Right lobe of liver (tissue), 6 donors: Measurements from ENCODE around the gene CATSPER3. TPM values are rescaled to one million over a fixed set of nuclear protein-coding genes. Genes with fewer than 3 reads are reported as not detected.

ENCODE experiments used
- ATAC-seq, 4 donors: fragments of 200-7000 bp; cut with Tn5 transposase; one replicate each; pipeline ENCODE4 v1.9.1; 2020; ENCODE audit warnings: mild to moderate bottlenecking in 4 of 4, moderate library complexity in 4 of 4
- DNase-seq, 3 donors: peaks; one replicate each; pipeline ENCODE4 v3.0.0-alpha.2; 2020
- H3K27ac ChIP-seq, 3 donors: fragments of 200-600 bp; one replicate each; pipeline ENCODE4 v1.8.0; 2022
- H3K27me3 ChIP-seq, 2 donors: fragments of 200-600 bp; one replicate each; pipeline ENCODE4 v1.8.0; 2022
- H3K36me3 ChIP-seq, 4 donors: fragments of 200-600 bp; sonication (generic) in 1 of 4; one replicate each; pipeline versions ENCODE4 v1.5.1 to v1.8.0; 2017 to 2022; ENCODE audit warnings: control low read depth in 1 of 4
- H3K4me1 ChIP-seq, 4 donors: fragments of 200-600 bp; sonication (generic) in 1 of 4; one replicate each; pipeline versions ENCODE4 v1.5.1 to v1.8.0; 2017 to 2022; ENCODE audit warnings: control low read depth in 1 of 4
- H3K4me3 ChIP-seq, 3 donors: fragments of 200-600 bp; one replicate each; pipeline ENCODE4 v1.8.0; 2022
- H3K9me3 ChIP-seq, 4 donors: fragments of 200-600 bp; sonication (generic) in 1 of 4; one replicate each; pipeline versions ENCODE4 v1.5.1 to v1.8.0; 2017 to 2022; ENCODE audit warnings: control low read depth in 1 of 4
- CTCF ChIP-seq, 4 donors: fragments of 200-600 bp in 3 of 4; fragments of 450-650 bp in 1 of 4; IDR thresholded peaks; one replicate each; pipeline versions ENCODE4 v1.5.1 to v1.8.0; 2016 to 2022; ENCODE audit warnings: antibody characterized with exemption in 4 of 4, mild to moderate bottlenecking in 2 of 4
- POLR2A ChIP-seq: fragments of 450-650 bp; IDR thresholded peaks from one replicate; pipeline ENCODE4 v1.6.1; 2017; ENCODE audit warnings: antibody characterized with exemption, mild to moderate bottlenecking
- WGBS: methylation state at CpG from one replicate; pipeline ENCODE4 v1.1.6; 2018; ENCODE audit warnings: low coverage, low lambda C conversion rate; ENCODE audit not compliant: insufficient coverage; ENCODE audit errors: missing lambda C conversion rate; 5-methylcytosine and 5-hydroxymethylcytosine counted together
- intact Hi-C, 2 donors: fragments of 100-400 bp; cut with DNase I; formaldehyde crosslinking; loops; one replicate each; pipeline versions ENCODE4 v1.11.2 to v1.14.1; 2022
- total RNA-seq, 6 experiments: library from RNA; depleted of rRNA in 2 of 6; stranded (reverse); fragments of >200 nt in 2 of 6; fragmentation: NEBNext Ultra II Directional in 3 of 6; extraction: Animal tissue kit (Norgen Biotek cat#: 25700) in 3 of 6; gene quantifications; one replicate each; pipeline versions ENCODE4 v1.1.0 to v1.2.4, GENCODE V29; 2016 to 2023
- donor health status: DM: no; HTN: yes; CAD: no.
- donor health status: DM: no; HTN: no; CAD: no.
- donor health status: DM: no; HTN: no; CAD: no.
- donor health status: DM: no; HTN: yes; CAD: no.
- donor health status: DM: no; HTN: yes; CAD: no.

The CATSPER3 gene
- total RNA-seq, 6 experiments from 2014 or later = 0.29 to 1.1 (median 0.81) TPM; not detected in 2

- Histone ChIP-seq H3K9me3 (no peaks in the 10 kb centered on the region), H3K4me3 (no peak overlapping the region), H3K27ac (no peak overlapping the region), H3K27me3 (peaks cover 29 to 71% of the 10 kb centered on the region in 2 donors), H3K36me3 (no peaks in the 10 kb centered on the region), H3K4me1 (peaks cover 0 to 25% (median 0%) of the 10 kb centered on the region in 4 donors)
- no CpG with 5 or more reads among the region's 4 CpGs for WGBS
- TF ChIP-seq CTCF (IDR thresholded peaks at IDR 0.05) = no peak
- no peak for TF ChIP-seq POLR2A
- no peak for ATAC-seq
- peak in 1 of 3 donors; percentile 32 for DNase-seq
- intact Hi-C loops = no loop called here
Observed at GRCh38 chr5:135036405-135036804, 68.7 kb downstream of the CATSPER3 start.

- Histone ChIP-seq H3K27ac (no peak overlapping the region), H3K4me3 (no peak overlapping the region), H3K27me3 (peaks cover 20 to 64% of the 10 kb centered on the region in 2 donors), H3K36me3 (no peaks in the 10 kb centered on the region), H3K4me1 (peaks cover 0 to 22% (median 0%) of the 10 kb centered on the region in 4 donors), H3K9me3 (no peaks in the 10 kb centered on the region)
- whole genome bisulfite sequencing = 13% methylated on average over 6 of the region's 11 CpGs
- intact Hi-C loops = no loop called here
- no peak for ATAC-seq
- no peak for TF ChIP-seq POLR2A
- no peak for TF ChIP-seq CTCF (IDR thresholded peaks at IDR 0.05)
- DNase-seq = peak in 1 of 3 donors; percentile 25
Observed at GRCh38 chr5:135037519-135038204, 70.0 kb downstream of the CATSPER3 start.

GRCh38 chr5:135038205-135038812 lies 70.6 kb downstream of the CATSPER3 start:
- ATAC-seq (no peak), DNase-seq (no peak)
- Histone ChIP-seq H3K4me1 (peaks cover 0 to 16% (median 0%) of the 10 kb centered on the region in 4 donors), H3K36me3 (no peaks in the 10 kb centered on the region), H3K9me3 (no peaks in the 10 kb centered on the region), H3K27ac (no peak overlapping the region), H3K27me3 (peaks cover 20 to 58% of the 10 kb centered on the region in 2 donors), H3K4me3 (no peak overlapping the region)
- 11% methylated on average over 15 of the region's 20 CpGs for WGBS
- intact Hi-C loops = no loop called here
- TF ChIP-seq CTCF (IDR thresholded peaks at IDR 0.05) = no peak
- TF ChIP-seq POLR2A = no peak

GRCh38 chr5:135038813-135039270 lies 71.1 kb downstream of the CATSPER3 start:
- Histone ChIP-seq H3K4me3 (no peak overlapping the region), H3K9me3 (no peaks in the 10 kb centered on the region), H3K36me3 (no peaks in the 10 kb centered on the region), H3K27me3 (peaks cover 20 to 53% of the 10 kb centered on the region in 2 donors), H3K27ac (no peak overlapping the region), H3K4me1 (peaks cover 0 to 12% (median 0%) of the 10 kb centered on the region in 4 donors)
- no peak for ATAC-seq
- peak in 1 of 3 donors; percentile 44 for DNase-seq
- intact Hi-C loops = no loop called here
- TF ChIP-seq CTCF (IDR thresholded peaks at IDR 0.05) (no peak), POLR2A (no peak)
- WGBS = 6% methylated on average over 29 of the region's 42 CpGs
